ENCODE data around the gene PHF11. TPM values are rescaled to one million over a fixed set of nuclear protein-coding genes. Genes with fewer than 3 reads are reported as not detected.

Gene PHF11
- 6.7 and 8.8 TPM in 2 replicates for total RNA-seq (2014; rRNA removed; shearing (Covaris generic); ENCODE audit: low replicate concordance)

DNA sequence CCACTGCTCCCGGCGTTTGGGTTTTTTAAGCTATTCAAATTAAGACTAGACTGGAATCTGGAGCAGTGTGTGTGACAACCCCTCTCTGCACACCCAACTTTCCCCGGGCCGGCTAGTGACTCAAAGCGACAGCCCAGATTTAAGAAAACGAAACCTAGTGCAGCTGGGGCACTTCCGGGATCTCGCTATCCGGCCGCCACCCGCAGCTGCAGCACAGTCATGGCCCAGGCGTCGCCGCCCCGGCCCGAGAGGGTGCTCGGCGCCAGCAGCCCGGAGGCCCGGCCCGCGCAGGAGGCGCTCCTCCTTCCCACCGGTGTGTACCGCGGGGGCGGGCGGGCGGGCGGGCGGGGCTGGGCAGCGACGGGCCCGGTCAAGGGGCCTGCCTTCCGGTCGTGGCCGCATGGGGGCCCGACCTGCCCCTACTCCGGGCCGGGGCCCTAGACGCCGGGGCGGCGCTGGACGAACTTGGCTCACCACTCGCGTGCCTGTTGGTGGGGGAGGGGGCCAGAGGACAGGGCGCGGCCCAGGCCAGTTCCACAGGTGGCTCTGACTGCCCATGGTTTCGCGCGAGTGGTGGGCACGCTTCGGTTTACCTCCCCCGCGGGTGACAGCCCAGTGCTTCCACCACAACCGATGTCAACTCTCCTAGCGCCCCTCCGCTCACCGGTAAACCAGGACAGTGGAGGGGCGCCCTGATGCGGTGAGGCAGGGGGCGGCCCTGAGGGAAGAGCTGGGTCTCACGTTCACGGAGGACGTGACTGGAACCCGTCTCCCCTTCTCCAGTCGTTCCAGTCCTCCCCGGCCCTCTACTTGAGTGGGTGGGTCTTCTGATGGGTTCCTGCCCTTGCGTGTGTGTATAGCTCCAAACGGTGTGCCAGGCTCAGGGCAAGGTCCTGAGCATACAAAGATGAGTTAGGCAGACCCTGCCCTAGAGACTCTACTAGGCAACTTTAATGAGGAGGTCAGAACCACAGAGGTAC, at the start of gene PHF11:
Gene PHF11 (plus strand): TSS at position 171 of the 980 bp plus-strand sequence. CDS start 49 bp downstream, at position 220.
- DNase-seq (ENCODE audit: low read depth): peak; percentile 57
- in situ Hi-C loops (cut with HindIII; ENCODE audit: low pct_unique_long_range_greater_than_20kb, low sequenced_read_pairs): no loop called here

DNA sequence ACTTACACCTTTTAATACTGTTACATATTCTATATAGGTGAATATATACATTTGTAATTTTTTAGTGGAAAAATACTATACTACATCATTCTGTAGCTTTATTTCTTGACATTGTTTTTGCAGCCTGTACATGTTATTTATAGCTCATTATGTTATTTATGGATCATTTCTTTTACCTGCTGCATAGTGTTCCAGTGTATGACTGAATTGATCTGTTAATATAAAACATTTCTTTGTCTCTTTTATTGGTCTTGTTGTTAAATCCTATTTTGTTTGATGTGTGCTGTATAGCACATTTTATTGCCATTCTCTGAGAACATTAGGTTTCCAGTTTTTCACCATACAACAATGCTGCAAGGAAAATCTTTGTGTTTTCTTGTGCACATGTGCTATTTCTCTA, 49.3 kb upstream of the PHF11 start:
- DNase-seq (ENCODE audit: low read depth): no peak
- in situ Hi-C loops (cut with HindIII; ENCODE audit: low pct_unique_long_range_greater_than_20kb, low sequenced_read_pairs): no loop called here

DNA sequence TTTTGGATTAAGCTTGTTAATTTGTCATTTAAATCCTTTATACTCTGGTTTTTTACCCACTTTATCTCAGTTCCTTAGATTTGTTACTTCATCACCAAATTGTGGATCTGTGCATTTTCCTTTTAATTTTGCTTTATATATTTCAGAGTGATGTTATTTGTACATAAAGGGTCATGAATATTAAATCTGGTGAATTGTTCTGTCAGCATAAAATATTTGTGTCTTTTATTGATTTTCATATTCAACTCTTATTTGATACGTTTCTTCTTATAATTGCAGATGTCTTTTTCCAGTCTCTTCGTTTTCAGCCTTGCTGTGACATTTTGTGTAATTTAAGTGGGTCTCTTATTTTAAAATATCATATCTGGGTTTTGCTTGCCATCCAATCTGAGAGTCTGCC, 47.0 kb upstream of the PHF11 start:
- DNase-seq (ENCODE audit: low read depth): no peak
- in situ Hi-C loops (cut with HindIII; ENCODE audit: low pct_unique_long_range_greater_than_20kb, low sequenced_read_pairs): no loop called here

DNA sequence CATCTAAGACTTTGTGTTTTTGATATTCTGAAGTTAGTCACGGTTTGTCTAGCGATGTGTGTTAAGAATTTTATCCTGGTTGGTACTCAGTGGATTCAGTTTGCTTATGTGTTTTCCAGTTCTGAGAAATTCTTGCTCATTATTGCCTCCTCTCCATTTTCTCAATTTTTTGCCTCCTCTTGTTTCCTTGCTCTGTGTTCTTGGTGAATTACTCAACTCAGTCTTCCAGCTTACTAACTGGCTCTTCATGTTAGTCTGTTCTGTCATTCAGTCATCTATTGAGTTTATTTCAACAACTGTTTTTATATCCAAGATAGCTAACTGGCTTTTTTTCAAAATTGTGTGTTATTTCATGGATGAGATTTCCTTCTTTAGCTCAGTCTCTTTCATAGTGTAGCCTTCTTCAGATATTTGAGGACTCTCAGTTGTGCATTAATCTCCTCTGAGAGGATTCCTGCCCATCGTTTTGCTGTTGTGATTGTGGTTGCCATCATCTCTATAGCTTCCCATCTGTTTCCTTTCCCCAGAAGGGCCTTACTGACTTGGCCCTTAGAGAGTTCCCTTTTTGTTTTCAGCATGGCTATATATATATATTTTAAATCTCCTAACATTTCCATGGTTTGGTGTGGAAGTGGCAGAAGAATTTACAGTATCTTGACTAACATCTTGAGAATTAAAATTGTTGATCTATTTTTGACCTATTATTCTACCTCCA, 45.5 kb upstream of the PHF11 start:
- in situ Hi-C loops (cut with HindIII; ENCODE audit: low pct_unique_long_range_greater_than_20kb, low sequenced_read_pairs): no loop called here
- DNase-seq (ENCODE audit: low read depth): no peak

DNA sequence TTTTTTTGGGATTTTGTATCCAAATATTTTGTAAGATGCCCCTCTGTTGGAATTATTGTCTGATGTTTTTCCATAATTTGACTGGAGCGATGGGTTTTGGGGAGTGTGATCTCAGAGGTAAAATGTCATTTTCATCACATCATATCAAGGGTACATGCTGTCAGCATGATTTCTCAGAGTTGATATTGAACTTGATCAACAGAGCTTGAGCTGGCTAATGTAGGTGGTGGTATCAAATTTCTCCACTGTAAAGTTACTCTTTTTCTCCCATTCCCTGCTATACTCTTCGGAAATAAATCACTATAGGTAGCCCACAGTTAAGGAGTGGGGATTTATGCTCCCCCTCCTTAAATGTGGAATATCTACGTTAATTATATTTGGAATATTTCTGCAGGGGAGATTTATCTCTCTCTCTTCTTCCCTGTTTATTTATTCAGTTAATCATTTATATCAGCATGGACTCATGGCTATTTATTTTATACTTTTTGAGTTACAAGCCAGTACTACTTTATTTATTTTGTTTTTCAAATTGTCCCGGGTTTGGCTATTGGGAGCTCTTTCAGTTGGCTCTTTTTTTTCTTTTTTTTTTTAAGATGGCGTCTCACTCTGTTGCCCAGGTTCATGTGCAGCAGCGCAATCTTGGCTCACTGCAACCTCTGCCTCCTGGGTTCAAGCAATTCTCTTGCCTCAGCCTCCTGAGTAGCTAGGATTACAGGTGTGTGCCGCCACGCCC, 42.9 kb upstream of the PHF11 start:
- DNase-seq (ENCODE audit: low read depth): no peak
- in situ Hi-C loops (cut with HindIII; ENCODE audit: low pct_unique_long_range_greater_than_20kb, low sequenced_read_pairs): no loop called here

DNA sequence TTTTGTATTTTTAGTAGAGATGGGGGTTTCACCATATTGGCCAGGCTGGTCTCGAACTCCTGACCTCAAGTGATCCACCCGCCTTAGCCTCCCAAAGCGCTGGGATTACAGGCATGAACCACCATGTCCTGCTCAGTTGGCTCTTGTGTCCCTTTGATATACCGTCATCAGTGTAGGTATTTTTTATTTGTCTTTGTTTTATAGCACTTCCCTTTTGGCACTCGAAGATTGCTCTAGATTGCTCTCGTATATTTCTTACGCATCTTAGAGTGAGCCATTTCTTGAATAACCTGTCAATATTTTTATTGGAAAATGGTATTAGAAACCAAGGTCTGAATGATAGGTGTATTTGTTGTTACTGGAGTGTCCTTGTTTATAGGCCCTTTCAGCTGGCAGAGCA, 42.3 kb upstream of the PHF11 start:
- in situ Hi-C loops (cut with HindIII; ENCODE audit: low pct_unique_long_range_greater_than_20kb, low sequenced_read_pairs): no loop called here

DNA sequence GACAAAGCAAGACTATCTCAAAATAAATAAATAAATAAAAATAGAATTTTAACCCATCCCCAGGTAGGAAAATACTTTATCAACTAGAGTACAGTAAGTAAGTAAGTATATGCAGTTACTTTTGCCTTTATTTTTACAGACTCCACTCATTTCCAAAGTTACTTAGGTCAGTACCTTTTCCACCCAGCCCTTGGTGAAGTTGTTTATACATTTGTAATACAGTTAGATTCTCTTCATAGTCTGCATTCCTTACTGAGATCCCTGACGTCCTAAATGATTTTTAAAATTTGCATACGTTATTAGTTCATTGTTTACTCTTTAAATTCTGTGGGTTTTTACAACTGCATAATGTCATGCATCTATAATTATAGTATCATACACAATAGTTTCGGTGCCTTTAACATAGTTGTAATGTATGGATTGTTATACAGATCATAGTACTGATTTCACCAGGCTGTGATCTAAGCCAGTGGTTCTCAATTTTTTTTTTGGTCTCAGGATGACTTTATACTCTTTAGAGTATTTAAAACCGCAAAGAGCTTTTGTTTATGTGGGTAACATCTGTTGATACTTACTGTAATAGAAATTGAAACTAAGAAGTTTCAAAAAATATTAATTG, 41.3 kb upstream of the PHF11 start:
- in situ Hi-C loops (cut with HindIII; ENCODE audit: low pct_unique_long_range_greater_than_20kb, low sequenced_read_pairs): no loop called here
- no peak for DNase-seq (ENCODE audit: low read depth)

More for the DNA sequence above, 42.3 kb upstream of the PHF11 start:
- DNase-seq (ENCODE audit: low read depth): no peak

DNA sequence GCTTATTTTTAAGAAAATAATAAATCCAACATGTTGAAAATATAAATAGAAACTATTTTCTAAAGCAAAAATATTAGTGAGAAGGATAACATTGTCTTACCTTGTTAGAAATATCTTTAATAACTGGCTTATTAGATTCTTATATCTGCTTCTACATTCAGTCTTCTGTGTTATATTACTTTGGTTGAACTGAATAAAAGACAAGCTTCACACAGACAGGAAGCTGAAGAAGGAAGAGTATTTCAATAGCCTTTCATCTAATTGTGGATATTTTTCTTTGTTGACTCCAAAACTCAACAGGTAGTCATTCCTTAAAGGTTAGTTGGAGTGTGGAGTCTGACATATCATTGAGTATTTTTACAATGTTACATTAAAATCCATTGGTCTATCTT, 40.8 kb upstream of the PHF11 start:
- in situ Hi-C loops (cut with HindIII; ENCODE audit: low pct_unique_long_range_greater_than_20kb, low sequenced_read_pairs): no loop called here
- no peak for DNase-seq (ENCODE audit: low read depth)

DNA sequence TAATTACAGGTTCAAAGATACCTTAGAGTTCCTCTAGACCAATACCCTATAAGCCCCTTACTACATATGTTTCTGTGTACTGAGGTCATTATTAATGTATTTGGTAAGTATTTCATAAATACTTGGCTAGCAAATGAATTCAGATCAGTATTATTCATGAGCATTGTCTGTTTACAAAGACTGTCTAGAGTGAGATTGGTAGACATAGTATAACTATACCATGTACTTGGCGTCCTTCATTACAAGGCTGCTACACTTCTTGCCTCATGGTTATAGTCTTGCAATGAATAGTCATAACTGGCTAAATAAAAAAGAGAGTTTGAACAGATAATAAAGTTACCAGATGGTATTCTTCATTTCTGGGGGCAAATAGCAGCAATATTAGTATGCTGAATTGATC, 39.6 kb upstream of the PHF11 start:
- no peak for DNase-seq (ENCODE audit: low read depth)
- in situ Hi-C loops (cut with HindIII; ENCODE audit: low pct_unique_long_range_greater_than_20kb, low sequenced_read_pairs): no loop called here

DNA sequence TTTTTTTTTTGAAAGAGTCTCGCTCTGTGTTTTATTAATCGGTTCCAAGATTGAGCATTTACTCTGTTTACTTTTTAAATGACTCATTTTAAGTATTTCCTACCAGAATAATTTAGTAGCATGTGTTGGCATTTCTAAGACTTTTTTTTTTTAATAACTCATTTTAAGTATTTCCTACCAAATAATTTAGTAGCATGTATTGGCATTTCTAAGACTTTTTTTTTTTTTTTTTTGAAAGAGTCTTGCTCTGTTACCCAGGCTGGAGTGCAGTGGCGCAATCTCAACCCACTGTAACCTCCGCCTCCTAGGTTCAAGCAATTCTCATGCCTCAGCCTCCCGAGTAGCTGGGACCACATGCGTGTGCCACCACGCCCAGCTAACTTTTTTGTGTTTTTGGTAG, 38.5 kb upstream of the PHF11 start:
- in situ Hi-C loops (cut with HindIII; ENCODE audit: low pct_unique_long_range_greater_than_20kb, low sequenced_read_pairs): no loop called here
- no peak for DNase-seq (ENCODE audit: low read depth)

DNA sequence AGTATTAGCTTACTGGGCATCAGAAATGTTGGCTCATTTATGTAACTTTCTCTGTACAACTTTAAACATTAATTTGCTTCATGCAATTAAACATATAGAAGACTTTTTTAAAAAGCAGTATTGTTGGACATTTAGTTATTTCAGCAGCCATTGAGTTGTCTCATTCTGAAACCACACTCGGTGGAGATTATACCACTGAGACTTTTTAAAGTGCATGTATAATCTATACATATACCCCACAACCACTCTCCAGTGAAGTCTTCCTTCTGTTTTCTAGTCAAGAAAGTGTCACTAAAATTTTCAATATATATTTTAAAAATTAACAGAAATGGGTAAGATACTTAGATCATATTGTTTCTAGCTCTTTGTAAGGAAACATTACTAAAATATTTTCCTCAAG, 36.2 kb upstream of the PHF11 start:
- in situ Hi-C loops (cut with HindIII; ENCODE audit: low pct_unique_long_range_greater_than_20kb, low sequenced_read_pairs): no loop called here
- no peak for DNase-seq (ENCODE audit: low read depth)

DNA sequence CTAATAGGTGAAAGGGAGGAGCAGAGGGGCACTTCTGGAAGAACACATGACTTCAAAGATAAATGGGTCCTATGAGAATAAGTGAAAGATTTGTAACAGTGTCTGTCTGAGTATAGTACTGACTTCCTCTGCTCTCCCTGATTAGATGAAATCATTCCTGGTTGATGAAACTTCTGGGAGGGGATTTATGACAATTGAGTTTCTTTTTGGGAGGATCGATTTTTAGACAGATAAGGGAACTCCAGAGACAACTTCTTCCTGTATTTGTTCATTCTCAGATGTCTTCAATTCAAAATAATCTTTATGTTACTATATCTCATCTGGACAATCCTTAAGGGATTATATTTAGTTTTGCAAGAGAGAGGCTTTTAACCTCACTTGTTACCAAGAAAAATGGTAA, 31.7 kb upstream of the PHF11 start:
- in situ Hi-C loops (cut with HindIII; ENCODE audit: low pct_unique_long_range_greater_than_20kb, low sequenced_read_pairs): no loop called here

DNA sequence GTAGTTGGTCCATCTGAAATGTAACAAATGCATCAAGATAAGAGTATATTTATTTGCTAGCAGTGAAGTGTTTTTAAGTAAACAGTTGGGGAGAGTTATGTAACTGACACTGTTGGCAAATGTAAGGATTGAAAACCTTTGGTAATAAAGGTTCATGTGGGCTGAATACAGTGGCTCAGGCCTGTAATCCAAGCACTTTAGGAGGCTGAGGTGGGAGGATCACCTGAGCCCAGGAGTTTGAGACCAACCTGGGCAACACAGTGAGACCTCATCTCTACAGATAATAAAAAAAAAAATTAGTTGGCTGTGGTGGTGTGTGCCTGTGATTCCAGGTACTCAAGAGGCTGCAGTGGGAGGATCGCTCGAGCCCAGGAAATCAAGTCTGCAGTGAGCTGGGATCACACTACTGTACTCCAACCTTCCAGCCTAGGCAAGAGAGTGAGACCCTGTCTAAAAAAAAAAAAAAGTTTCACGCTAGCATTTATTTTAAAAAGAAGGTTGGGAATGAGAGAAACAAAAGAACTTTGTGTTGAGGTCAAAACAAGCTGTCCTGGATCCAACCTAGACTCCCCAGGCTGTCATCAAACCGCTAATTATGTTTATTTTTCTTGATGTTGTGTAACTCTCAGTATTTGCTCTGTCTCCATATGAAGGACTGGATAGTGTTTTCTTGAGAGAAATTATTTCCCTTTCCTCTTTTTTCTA, 31.0 kb upstream of the PHF11 start:
- DNase-seq (ENCODE audit: low read depth): no peak
- in situ Hi-C loops (cut with HindIII; ENCODE audit: low pct_unique_long_range_greater_than_20kb, low sequenced_read_pairs): no loop called here

More for the DNA sequence above, 31.7 kb upstream of the PHF11 start:
- no peak for DNase-seq (ENCODE audit: low read depth)

DNA sequence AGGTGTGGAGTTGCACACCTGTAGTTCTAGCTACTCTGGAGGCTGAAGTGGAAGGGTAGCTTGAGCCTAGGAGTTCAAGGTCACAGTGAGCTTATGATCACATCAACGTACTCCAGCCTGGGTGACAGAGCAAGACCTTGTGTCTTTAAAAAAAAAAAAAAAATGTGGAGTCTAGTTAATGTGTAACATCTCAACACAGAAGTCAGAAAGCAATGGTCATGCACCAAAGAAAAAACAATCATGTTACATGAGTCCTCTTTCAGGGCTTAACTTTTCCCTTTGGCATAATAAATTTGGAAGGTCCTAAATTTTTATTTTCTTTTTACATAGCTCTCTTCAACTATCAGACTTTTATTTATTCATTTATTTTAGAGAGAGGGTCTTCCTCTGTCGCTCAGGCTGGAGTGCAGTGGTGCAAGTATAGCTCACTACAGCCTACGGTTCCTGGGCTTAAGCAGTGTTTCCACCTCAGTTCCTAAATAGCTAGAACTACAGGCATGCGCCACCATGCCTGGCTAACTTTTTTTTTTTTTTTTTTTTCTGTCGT, 29.4 kb upstream of the PHF11 start:
- in situ Hi-C loops (cut with HindIII; ENCODE audit: low pct_unique_long_range_greater_than_20kb, low sequenced_read_pairs): no loop called here
- DNase-seq (ENCODE audit: low read depth): peak; percentile 10

DNA sequence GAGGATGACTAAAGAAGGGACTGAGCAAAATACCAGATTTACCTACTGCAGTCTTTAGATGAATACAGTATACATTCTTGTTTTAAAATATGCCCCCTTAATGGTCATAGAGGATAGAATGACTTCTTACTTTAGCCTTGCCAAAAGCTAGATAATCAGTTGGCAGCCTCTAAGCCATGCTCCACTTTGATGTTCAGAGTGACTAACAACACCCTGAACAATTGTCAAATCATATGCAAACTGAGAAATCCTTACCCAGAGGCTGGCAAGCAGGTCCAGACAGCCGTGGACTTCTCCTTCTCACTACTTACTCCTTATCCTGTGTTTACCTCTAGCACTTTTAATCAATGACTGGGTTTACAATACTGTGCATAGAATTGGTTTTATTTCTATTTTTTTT, 23.6 kb upstream of the PHF11 start:
- DNase-seq (ENCODE audit: low read depth): no peak
- in situ Hi-C loops (cut with HindIII; ENCODE audit: low pct_unique_long_range_greater_than_20kb, low sequenced_read_pairs): no loop called here

DNA sequence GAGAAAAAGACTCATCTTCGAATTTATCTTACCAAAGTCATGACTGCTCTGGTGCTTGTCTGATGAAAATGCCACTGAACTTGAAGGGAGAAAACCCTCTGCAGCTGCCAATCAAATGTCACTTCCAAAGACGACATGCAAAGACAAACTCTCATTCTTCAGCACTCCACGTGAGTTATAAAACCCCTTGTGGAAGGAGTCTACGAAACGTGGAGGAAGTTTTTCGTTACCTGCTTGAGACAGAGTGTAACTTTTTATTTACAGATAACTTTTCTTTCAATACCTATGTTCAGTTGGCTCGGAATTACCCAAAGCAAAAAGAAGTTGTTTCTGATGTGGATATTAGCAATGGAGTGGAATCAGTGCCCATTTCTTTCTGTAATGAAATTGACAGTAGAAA, 19.2 kb upstream of the PHF11 start:
- no peak for DNase-seq (ENCODE audit: low read depth)
- in situ Hi-C loops (cut with HindIII; ENCODE audit: low pct_unique_long_range_greater_than_20kb, low sequenced_read_pairs): no loop called here

DNA sequence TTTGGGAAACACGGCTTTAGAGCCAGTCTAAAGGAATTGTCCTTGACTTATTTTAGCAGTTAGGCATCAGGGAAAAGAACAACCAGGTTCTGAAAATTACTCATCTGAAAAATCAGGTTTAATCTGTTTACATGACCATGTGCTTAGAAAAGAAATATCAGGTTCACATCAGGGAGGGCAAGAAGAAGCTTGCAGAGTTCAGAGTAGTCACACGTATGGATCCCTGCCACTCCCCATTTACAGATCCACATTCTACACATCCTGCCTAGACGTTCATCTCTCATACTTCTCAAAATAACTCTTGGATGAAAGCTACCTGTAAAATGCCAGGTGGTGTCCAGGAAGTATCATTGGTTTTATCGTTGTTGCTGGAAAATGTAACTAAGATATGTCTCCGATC, 14.0 kb upstream of the PHF11 start:
- in situ Hi-C loops (cut with HindIII; ENCODE audit: low pct_unique_long_range_greater_than_20kb, low sequenced_read_pairs): no loop called here
- DNase-seq (ENCODE audit: low read depth): no peak

DNA sequence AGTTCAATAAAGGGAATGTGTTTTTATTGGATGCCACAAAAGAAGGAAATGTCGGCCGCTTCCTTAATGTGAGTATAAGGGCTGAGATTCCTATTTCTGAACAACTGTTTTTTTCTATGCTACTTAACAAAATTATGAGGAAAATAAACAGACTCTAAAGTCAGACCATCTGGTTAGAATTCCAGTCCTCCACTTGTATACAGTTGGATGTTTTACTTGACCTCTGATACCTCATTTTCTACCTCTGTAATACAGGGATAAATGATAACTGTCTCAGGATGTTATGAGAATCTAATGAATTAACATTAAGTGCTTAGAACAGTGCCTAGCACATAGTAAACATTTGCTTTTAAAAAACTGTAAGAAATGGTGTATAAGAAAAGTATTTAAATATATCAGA, 7.2 kb upstream of the PHF11 start:
- in situ Hi-C loops (cut with HindIII; ENCODE audit: low pct_unique_long_range_greater_than_20kb, low sequenced_read_pairs): no loop called here
- DNase-seq (ENCODE audit: low read depth): no peak

Measured in Caki2 (cell line).